ENCODE data around the gene GNG7.

DNA sequence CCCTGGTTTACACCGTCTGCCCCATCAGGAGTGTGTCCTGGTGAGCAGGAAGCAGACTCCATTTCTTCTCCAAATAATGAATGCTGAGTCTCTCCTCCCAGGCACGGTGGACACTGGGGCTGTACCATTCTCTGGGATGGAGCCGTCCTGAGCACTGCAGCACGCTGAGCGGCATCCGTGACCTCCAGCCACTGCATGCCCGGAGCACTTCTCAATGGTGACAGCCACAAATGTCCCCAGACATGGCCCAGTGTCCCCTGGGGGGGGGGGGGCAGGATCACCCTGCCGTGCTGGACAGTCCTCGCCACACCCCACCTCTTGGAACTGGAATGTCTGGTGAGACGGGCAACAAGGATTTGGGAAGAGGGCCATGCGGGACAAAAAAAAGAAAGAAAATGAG is 37.4 kb downstream of the GNG7 start:
- TF ChIP-seq, protein P1, sequence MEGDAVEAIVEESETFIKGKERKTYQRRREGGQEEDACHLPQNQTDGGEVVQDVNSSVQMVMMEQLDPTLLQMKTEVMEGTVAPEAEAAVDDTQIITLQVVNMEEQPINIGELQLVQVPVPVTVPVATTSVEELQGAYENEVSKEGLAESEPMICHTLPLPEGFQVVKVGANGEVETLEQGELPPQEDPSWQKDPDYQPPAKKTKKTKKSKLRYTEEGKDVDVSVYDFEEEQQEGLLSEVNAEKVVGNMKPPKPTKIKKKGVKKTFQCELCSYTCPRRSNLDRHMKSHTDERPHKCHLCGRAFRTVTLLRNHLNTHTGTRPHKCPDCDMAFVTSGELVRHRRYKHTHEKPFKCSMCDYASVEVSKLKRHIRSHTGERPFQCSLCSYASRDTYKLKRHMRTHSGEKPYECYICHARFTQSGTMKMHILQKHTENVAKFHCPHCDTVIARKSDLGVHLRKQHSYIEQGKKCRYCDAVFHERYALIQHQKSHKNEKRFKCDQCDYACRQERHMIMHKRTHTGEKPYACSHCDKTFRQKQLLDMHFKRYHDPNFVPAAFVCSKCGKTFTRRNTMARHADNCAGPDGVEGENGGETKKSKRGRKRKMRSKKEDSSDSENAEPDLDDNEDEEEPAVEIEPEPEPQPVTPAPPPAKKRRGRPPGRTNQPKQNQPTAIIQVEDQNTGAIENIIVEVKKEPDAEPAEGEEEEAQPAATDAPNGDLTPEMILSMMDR (IDR thresholded peaks at IDR 0.05): no peak
- no peak for TF ChIP-seq POLR2AphosphoS5 (IDR thresholded peaks at IDR 0.05)
